Bronchial epithelial cell (primary cell): ENCODE measurements around the gene SUPT16H. TPM values are rescaled to one million over a fixed set of nuclear protein-coding genes. Genes with fewer than 3 reads are reported as not detected.
A peak's percentile ranks its signal among the peaks of the same experiment; 100 is the strongest.

Experiments used
- DNase-seq: peaks from one replicate; pipeline ENCODE4 v3.0.0-alpha.2; 2010; ENCODE audit warnings: low read depth
- FAIRE-seq: peaks from 2 replicates; lab custom pipeline; 2011; peaks lifted over from hg19 to GRCh38; lab: Jason Lieb, UNC
- H3K27me3 ChIP-seq: 2 replicates; pipeline ENCODE4 v1.5.1; 2011; ENCODE audit warnings: low read length; ENCODE audit not compliant: control insufficient read depth, insufficient read depth
- H3K36me3 ChIP-seq: 2 replicates; pipeline ENCODE4 v1.5.1; 2011; ENCODE audit warnings: low read length; ENCODE audit not compliant: control insufficient read depth, insufficient read depth
- H3K4me3 ChIP-seq: 2 replicates; pipeline ENCODE4 v1.5.1; 2011; ENCODE audit warnings: mild to moderate bottlenecking, low read depth, low read length, control low read depth
- CTCF ChIP-seq: IDR thresholded peaks from 2 replicates; pipeline ENCODE4 v1.5.1; 2011; ENCODE audit warnings: mild to moderate bottlenecking, moderate library complexity, low read length, control low read depth, inconsistent platforms; ENCODE audit not compliant: insufficient read depth, severe bottlenecking
- total RNA-seq: library from RNA; depleted of rRNA; stranded (reverse); fragments of >200 nt; gene quantifications from 2 replicates; pipeline ENCODE4 v1.2.1, GENCODE V29; 2014

Gene SUPT16H
- total RNA-seq, 1 donor from 2014 or later: 55.8 TPM

- peaks cover 21% of the 10 kb centered on the region for H3K36me3 ChIP-seq
- DNase-seq (no peak), FAIRE-seq (no peak)
These were observed 30.4 kb upstream of the SUPT16H start for GRCh38 chr14:21414137-21414631.

GRCh38 chr14:21408147-21408546 lies 24.3 kb upstream of the SUPT16H start:
- no peak for FAIRE-seq
- peaks cover 19% of the 10 kb centered on the region for H3K36me3 ChIP-seq

More at GRCh38 chr14:21414137-21414631, 30.4 kb upstream of the SUPT16H start:
- TF ChIP-seq CTCF: no peak
- no peaks in the 10 kb centered on the region for H3K27me3 ChIP-seq
- no peak overlapping the region for H3K4me3 ChIP-seq

GRCh38 chr14:21406213-21406612 lies 22.4 kb upstream of the SUPT16H start:
- DNase-seq (no peak), FAIRE-seq (no peak)
- Histone ChIP-seq H3K27me3 (no peaks in the 10 kb centered on the region), H3K36me3 (peaks cover 26% of the 10 kb centered on the region), H3K4me3 (no peak overlapping the region)
- no peak for TF ChIP-seq CTCF

More at GRCh38 chr14:21408147-21408546, 24.3 kb upstream of the SUPT16H start:
- H3K4me3 ChIP-seq: no peak overlapping the region
- peak; percentile 56 for DNase-seq
- H3K27me3 ChIP-seq: no peaks in the 10 kb centered on the region
- TF ChIP-seq CTCF: no peak

GRCh38 chr14:21405097-21405496 lies 21.3 kb upstream of the SUPT16H start:
- DNase-seq: peak; percentile 67
- Histone ChIP-seq H3K4me3 (no peak overlapping the region), H3K27me3 (no peaks in the 10 kb centered on the region), H3K36me3 (peaks cover 28% of the 10 kb centered on the region)
- no peak for FAIRE-seq
- no peak for TF ChIP-seq CTCF

- no peak for DNase-seq
- peaks cover 32% of the 10 kb centered on the region for H3K36me3 ChIP-seq
- no peak for TF ChIP-seq CTCF
- H3K27me3 ChIP-seq: no peaks in the 10 kb centered on the region
- no peak overlapping the region for H3K4me3 ChIP-seq
- no peak for FAIRE-seq
These were observed 15.6 kb upstream of the SUPT16H start for GRCh38 chr14:21399311-21399870.

GRCh38 chr14:21398901-21399300 lies 15.1 kb upstream of the SUPT16H start:
- Histone ChIP-seq H3K4me3 (no peak overlapping the region), H3K36me3 (peaks cover 36% of the 10 kb centered on the region), H3K27me3 (no peaks in the 10 kb centered on the region)
- no peak for TF ChIP-seq CTCF
- no peak for DNase-seq
- FAIRE-seq: no peak
